D721Med (cell line): ENCODE data around the gene MBOAT2.

ENCODE experiments used
- DNase-seq: peaks from one replicate; pipeline ENCODE4 v3.0.0; 2011; ENCODE audit warnings: low spot score; ENCODE audit not compliant: insufficient read length
- FAIRE-seq: peaks from 2 replicates; lab custom pipeline; 2011; peaks lifted over from hg19 to GRCh38; lab: Jason Lieb, UNC
- TF ChIP-seq, protein P1 (sequence below): IDR thresholded peaks from 2 replicates; pipeline ENCODE4 v1.5.1; 2012; ENCODE audit warnings: mild to moderate bottlenecking, control low read depth; ENCODE audit not compliant: insufficient read depth; ENCODE audit errors: missing control alignments

Gene MBOAT2

GRCh38 chr2:8999797-9000196, 3.7 kb downstream of the MBOAT2 start:
- TF ChIP-seq, protein P1, sequence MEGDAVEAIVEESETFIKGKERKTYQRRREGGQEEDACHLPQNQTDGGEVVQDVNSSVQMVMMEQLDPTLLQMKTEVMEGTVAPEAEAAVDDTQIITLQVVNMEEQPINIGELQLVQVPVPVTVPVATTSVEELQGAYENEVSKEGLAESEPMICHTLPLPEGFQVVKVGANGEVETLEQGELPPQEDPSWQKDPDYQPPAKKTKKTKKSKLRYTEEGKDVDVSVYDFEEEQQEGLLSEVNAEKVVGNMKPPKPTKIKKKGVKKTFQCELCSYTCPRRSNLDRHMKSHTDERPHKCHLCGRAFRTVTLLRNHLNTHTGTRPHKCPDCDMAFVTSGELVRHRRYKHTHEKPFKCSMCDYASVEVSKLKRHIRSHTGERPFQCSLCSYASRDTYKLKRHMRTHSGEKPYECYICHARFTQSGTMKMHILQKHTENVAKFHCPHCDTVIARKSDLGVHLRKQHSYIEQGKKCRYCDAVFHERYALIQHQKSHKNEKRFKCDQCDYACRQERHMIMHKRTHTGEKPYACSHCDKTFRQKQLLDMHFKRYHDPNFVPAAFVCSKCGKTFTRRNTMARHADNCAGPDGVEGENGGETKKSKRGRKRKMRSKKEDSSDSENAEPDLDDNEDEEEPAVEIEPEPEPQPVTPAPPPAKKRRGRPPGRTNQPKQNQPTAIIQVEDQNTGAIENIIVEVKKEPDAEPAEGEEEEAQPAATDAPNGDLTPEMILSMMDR = no peak
- no peak for DNase-seq
- no peak for FAIRE-seq

DNA sequence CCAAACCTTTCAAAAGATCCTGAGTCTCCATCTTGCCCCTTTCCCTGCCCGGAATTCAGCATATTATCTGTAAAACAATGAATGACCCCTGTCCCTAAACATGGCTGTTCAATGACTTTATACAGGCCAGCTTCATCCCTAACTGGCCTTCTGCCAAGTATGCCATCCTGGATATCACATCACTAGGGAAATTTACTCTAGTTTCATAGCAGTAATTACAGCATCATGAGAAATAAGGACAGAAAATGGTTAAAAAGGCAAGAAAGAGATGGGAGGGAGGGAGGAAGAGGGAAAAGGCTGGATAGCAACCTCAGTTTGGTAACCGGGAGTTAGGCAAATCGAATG, 4.4 kb downstream of the MBOAT2 start:
- no peak for FAIRE-seq
- TF ChIP-seq, protein P1 = no peak
- DNase-seq = no peak

- TF ChIP-seq, protein P1 = no peak
- FAIRE-seq = no peak
- no peak for DNase-seq
Observed at GRCh38 chr2:8998418-8999101, 4.9 kb downstream of the MBOAT2 start.

DNA sequence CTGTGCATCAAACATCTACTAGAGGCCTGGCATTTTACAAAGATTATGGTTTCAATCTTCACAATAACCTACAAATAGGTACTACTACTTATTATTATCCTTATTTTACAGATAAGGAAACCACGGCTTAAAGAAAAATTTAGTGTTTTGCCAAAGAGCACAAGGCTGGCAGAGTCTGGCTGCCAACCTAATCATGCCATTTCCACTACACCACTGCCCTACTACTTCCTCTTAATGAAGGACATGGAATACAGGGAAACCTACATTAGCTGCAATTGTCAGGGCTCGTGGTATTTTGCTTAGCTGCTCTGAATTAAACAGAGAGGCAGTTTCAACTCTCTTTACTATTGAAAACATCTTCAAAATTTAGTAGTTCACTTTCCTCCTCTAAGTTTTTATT, 5.9 kb downstream of the MBOAT2 start:
- TF ChIP-seq, protein P1 = no peak
- DNase-seq = no peak
- FAIRE-seq = no peak

- FAIRE-seq = no peak
- TF ChIP-seq, protein P1 = no peak
- no peak for DNase-seq
Observed at GRCh38 chr2:8997108-8997507, 6.4 kb downstream of the MBOAT2 start.

DNA sequence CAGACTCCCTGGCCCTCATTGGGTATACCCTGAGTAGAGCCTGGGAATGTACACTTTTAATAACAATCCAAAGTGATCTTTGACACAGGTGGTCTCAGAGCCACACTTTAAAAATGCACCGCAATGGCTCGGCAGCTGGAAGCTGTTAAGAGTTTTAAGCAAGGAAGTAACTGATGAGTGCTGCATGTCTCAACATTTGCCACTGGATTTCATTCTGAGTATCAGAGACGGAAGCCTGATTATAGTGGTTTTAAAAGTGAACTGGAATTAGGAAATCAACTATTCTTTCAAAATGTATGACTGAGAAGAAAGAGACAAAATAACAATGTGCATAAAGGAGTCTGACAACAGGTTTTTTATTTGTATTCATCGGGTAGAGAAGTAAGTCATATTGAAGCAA, 7.5 kb downstream of the MBOAT2 start:
- FAIRE-seq = no peak
- no peak for DNase-seq
- TF ChIP-seq, protein P1 = no peak

DNA sequence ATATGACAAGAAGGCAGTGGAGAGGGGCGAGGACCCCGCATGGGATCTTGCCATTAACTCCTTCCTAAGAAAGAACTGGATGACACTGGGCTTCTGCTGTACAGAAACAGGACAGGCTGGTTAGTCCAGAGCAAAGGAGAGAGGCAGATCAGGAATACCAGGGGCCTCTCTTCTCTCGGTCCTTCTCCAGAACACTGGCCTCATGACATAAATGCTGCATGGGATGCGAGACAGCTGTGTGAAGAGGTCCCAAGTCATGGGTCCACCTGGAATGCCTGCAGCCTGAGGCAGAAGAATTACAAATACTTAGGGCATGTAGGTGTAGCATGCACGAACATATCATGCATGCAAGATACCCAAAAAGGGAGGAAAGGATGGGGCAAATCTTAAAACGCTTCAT, 9.1 kb downstream of the MBOAT2 start:
- TF ChIP-seq, protein P1 = no peak
- no peak for FAIRE-seq
- no peak for DNase-seq
